Measurements from ENCODE around the gene GNLY. TPM values are rescaled to one million over a fixed set of nuclear protein-coding genes. Genes with fewer than 3 reads are reported as not detected.

GNLY gene
- total RNA-seq, 1 donor from 2014 or later: not detected

DNA sequence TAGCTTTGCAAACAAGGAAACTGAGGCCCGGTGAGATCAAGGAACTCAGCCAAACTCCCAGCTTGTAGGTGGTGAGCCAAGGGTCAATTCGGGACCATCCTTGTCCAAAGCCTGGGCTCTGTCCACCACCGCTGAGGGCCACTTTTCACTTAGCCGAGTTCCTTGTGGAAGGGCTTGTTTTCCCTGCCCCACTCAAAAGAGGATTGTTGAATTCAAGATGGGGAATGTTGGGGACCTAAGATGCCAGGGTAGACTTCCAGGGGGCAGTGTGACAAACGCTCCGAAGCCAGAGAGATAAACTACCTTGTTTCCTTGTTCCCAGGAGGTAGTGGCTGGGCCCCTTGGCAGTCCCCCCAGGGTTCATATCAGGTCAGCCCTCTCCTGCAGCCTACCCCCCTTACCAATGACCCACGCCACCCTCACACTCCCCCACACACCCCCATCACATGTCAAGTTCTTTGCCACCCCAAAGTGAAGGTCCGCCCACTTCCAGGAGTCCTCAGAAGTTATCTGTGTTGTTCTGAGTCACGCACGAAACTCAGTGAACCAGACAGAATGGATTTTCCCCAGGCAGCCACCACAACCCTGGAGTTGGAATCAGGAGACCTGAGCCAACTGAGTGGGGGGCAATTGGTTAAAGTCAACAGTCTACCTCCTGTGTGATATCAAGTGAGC lies 49.3 kb downstream of the GNLY start:
- H3K9me3 ChIP-seq (ENCODE audit: insufficient read depth, low read depth, low read length): no peaks in the 10 kb centered on the region
- Mint-ChIP-seq H3K27ac (ENCODE audit: unreplicated experiment) (no peak overlapping the region), H3K36me3 (ENCODE audit: low read depth, unreplicated experiment) (peaks cover 1% of the 10 kb centered on the region), H3K27me3 (ENCODE audit: low read depth, unreplicated experiment) (peaks cover 64% of the 10 kb centered on the region), H3K4me1 (ENCODE audit: low read depth, unreplicated experiment) (peaks cover 32% of the 10 kb centered on the region), H3K9me3 (ENCODE audit: unreplicated experiment) (peaks cover 9% of the 10 kb centered on the region), H3K4me3 (ENCODE audit: unreplicated experiment) (no peak overlapping the region)
- H3K36me3 ChIP-seq (ENCODE audit: insufficient read depth, low read length): no peaks in the 10 kb centered on the region
- DNase-seq (ENCODE audit: low read depth) (peak; percentile 71), FAIRE-seq (no peak)
- H3K27ac ChIP-seq (ENCODE audit: low read depth, low read length): no peak overlapping the region
- peaks cover 45% of the 10 kb centered on the region for H3K4me1 ChIP-seq (ENCODE audit: insufficient read depth, low read length)
- no peak overlapping the region for H3K9ac ChIP-seq (ENCODE audit: low read length)
- H2AFZ ChIP-seq (ENCODE audit: low read depth, low read length): no peak overlapping the region
- H3K4me3 ChIP-seq (ENCODE audit: insufficient read depth, low read depth, low read length): no peak overlapping the region
- no peaks in the 10 kb centered on the region for H3K27me3 ChIP-seq (ENCODE audit: insufficient read depth, low read length)
- no peaks in the 10 kb centered on the region for H4K20me1 ChIP-seq (ENCODE audit: insufficient read depth, low read length)
- no peaks in the 10 kb centered on the region for H3K79me2 ChIP-seq (ENCODE audit: insufficient read depth, low read length)
- no peak for TF ChIP-seq EZH2 (IDR thresholded peaks at IDR 0.05; ENCODE audit: insufficient read depth, low read length)
- TF ChIP-seq, protein P1, sequence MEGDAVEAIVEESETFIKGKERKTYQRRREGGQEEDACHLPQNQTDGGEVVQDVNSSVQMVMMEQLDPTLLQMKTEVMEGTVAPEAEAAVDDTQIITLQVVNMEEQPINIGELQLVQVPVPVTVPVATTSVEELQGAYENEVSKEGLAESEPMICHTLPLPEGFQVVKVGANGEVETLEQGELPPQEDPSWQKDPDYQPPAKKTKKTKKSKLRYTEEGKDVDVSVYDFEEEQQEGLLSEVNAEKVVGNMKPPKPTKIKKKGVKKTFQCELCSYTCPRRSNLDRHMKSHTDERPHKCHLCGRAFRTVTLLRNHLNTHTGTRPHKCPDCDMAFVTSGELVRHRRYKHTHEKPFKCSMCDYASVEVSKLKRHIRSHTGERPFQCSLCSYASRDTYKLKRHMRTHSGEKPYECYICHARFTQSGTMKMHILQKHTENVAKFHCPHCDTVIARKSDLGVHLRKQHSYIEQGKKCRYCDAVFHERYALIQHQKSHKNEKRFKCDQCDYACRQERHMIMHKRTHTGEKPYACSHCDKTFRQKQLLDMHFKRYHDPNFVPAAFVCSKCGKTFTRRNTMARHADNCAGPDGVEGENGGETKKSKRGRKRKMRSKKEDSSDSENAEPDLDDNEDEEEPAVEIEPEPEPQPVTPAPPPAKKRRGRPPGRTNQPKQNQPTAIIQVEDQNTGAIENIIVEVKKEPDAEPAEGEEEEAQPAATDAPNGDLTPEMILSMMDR (IDR thresholded peaks at IDR 0.05; ENCODE audit: insufficient read depth, low read depth, low read length): no peak
- H3K4me2 ChIP-seq (ENCODE audit: low read length): peak overlapping the region; percentile 82

DNA sequence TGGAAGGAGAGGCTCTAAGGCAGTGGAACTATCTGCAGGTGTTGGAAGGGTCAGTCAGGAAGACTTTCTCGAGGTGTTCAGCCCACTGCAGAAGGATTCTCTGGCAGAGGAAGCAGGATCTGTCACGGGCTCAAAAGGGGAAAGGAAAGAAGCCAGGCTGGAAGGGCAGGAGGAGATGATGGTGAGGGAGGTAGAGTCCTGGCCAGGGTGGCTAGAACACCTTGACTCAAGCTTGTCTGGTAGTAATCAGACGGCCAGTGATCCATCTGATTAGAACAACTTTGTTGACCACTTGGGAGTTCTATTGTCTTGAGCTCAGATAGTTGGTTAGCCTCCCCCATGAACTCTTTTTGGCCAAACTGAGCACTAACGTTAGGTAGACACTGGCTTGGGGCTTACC lies 49.9 kb downstream of the GNLY start:
- no peak overlapping the region for H3K9ac ChIP-seq (ENCODE audit: low read length)
- peaks cover 8% of the 10 kb centered on the region for H3K9me3 Mint-ChIP-seq (ENCODE audit: unreplicated experiment)
- no peak for TF ChIP-seq EZH2 (IDR thresholded peaks at IDR 0.05; ENCODE audit: insufficient read depth, low read length)
- TF ChIP-seq, protein P1 (IDR thresholded peaks at IDR 0.05; ENCODE audit: insufficient read depth, low read depth, low read length): no peak
- no peaks in the 10 kb centered on the region for H4K20me1 ChIP-seq (ENCODE audit: insufficient read depth, low read length)
- H3K27ac ChIP-seq (ENCODE audit: low read depth, low read length): no peak overlapping the region
- FAIRE-seq (no peak), DNase-seq (ENCODE audit: low read depth) (no peak)
- no peaks in the 10 kb centered on the region for H3K79me2 ChIP-seq (ENCODE audit: insufficient read depth, low read length)
- H3K27ac Mint-ChIP-seq (ENCODE audit: unreplicated experiment): no peak overlapping the region
- H3K27me3 Mint-ChIP-seq (ENCODE audit: low read depth, unreplicated experiment): peaks cover 63% of the 10 kb centered on the region
- H3K27me3 ChIP-seq (ENCODE audit: insufficient read depth, low read length): no peaks in the 10 kb centered on the region
- H3K4me2 ChIP-seq (ENCODE audit: low read length): peak overlapping the region; percentile 82
- peaks cover 1% of the 10 kb centered on the region for H3K36me3 Mint-ChIP-seq (ENCODE audit: low read depth, unreplicated experiment)
- H3K4me3 ChIP-seq (ENCODE audit: insufficient read depth, low read depth, low read length): no peak overlapping the region
- H3K4me1 Mint-ChIP-seq (ENCODE audit: low read depth, unreplicated experiment): peaks cover 34% of the 10 kb centered on the region
- no peaks in the 10 kb centered on the region for H3K9me3 ChIP-seq (ENCODE audit: insufficient read depth, low read depth, low read length)
- H3K4me1 ChIP-seq (ENCODE audit: insufficient read depth, low read length): peaks cover 45% of the 10 kb centered on the region
- H3K4me3 Mint-ChIP-seq (ENCODE audit: unreplicated experiment): no peak overlapping the region
- H3K36me3 ChIP-seq (ENCODE audit: insufficient read depth, low read length): no peaks in the 10 kb centered on the region
- no peak overlapping the region for H2AFZ ChIP-seq (ENCODE audit: low read depth, low read length)

All from astrocyte (in vitro differentiated cells and primary cell).